ENCODE measurements around the gene NKX1-2.
"Not testable (repeated sequence)": the region's sequence is repeated elsewhere in the genome, so short reads cannot be mapped to it uniquely, and the experiment has no call there.

Gene NKX1-2

DNA sequence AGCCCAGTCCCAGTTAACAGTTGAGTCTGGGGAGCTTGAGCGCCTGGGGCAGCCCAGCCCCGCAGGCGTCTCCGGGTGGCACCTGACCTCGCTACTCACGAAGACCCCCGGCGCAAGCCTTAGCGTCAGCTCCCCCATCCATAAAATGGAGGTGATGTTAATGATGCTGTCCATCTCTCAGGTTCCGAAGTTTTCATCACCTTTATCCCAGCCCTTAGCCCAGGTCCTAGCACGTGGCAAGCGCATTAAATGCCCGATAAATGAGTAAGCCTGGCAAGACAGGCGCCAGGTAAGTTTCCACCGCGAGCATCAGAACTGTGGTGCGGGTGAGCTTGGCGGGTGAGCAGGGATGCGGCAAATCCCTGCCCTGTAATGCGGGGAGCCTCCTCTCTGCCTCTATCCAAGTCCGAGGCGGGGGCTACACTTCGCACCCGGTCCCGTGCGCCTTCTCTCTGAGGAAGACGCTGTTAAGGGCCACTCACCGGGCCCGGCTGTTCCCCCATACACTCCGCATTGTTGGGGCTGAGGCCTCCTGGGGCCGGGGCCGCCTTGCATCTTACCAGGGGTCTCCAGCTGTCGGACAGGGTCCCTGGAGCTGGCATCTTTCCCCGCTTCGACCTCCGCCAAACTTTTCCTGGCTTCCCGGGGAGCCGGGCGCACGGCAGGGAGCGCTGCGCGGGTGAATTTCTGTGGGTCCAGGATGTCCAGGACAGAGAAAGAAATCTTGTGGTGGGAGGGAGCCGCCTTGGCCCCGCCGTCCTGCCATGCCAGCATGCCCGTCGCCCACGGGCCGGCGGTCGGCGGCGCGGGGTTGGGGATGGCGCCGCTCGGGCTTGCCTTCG lies 444 bp downstream of the NKX1-2 start:
- DNase-seq: no peak

DNA sequence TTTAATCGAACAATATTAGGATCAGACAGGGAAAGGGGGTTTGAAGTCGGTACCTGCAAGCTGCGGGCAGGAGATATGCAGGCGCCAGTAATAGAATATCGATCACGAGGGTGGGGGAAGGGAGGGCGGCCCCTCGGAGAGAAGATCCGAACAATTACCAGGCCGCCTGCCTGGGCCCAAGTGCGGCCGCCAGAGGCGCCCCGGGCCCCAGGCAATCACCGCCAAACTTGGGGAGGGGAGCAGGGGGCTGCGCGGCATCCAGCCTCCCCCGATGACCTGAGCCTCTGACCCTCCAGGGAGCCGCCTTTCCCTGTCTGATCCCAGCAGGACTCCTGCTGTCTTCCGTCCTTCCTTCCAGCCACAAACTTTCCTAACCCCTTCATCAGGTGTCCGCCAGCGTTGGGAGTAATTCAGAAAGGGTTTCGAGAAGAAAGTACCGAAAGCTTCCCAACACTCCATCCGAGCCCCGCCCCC lies 1.1 kb downstream of the NKX1-2 start:
- DNase-seq: no peak

DNA sequence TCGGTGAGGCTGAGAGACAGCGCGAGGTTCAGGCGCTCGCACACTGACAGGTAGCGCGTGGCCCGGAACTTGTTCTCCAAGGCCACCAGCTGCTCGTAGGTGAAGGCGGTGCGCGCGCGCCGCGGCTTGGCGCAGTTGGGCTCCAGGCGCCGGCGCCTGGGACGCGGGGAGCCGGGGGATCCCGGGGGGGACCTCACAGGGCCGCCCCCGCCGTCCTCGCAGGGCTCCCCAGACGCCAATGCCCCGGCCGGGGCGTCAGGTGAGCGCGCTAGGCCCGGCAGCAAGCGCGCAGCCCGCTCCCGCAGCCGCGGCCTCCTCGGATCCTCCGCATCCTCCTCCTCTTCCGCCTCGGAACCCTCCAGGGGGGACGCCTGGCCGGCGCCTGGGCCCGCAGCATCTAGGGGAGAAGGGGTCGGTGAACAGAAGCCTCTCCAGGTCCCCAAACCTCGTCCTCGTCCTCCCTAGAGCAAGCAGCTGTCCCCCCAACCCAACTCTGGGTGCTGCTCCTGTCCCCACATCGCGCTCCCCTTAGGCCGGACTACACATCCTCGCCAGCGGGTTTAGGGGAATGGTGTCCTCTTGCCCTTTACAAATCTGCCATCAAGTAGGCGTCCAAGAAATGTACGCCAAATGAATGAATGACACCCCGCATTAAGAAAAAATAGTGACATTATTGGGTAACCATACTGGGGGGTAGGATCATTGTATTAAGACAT lies 1.9 kb downstream of the NKX1-2 start:
- peak in 1 of 4 experiments; percentile 14 for DNase-seq

DNA sequence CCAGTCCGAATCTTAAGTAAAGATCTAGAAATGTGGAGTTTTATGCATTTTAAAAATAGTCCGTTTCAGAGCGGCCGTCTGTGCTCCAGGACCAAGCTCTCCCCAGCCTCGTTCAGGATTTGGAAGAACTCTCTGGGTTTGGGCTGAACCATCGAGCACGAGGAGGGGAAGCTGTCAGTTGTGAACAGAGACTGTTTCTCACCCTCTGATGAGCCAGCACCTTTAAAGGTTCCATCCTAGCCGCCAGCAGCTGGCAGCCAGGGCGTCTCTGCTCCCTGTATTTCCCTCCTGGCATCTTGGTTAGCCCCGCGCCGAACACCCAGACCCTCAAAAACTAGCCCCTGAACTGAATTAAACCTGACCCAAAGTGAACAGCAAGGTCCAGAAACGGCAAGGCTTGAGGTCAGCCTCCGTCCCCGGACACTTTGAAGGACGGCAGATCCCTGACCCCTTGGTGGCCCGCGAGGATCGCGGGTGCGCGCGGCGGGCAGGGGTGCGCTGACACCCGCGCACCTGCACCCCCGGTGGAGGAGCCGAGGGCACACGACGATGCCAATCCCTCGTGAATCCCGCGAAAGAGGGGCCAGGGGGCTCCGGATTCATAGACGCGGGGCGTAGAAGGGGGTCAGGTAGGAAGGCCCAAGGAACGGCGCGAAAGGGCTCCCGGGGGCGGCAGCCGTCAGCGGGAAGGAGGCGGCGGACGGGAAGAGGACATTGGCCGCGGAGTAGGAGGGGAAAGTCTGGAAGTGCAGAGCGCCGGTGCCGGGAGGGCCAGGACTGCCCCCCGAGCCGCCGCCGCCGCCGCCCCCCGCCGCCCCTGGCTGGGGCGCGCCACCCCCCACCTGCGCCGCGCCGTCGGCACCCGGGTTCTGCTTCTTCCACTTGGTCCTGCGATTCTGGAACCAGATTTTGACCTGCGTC lies 2.7 kb downstream of the NKX1-2 start:
- DNase-seq: no peak

DNA sequence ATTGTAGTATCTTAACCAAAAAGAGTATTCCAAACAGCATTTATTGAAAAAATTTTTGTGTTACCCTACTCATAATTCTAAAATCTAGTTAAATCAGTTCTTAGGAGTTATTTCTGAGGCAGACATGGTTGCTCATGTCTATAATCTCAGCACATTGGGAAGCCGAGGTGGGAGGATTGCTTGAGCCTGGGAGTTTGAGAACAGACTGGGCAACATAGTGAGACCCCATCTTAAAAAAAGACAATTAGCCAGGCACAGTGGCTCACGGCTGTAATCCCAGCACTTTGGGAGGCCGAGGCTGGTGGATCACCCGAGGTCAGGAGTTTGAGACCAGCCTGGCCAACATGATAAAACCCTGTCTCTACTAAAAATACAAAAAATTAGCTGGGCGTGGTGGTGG lies 8.1 kb downstream of the NKX1-2 start:
- not testable (repeated sequence) for DNase-seq

DNA sequence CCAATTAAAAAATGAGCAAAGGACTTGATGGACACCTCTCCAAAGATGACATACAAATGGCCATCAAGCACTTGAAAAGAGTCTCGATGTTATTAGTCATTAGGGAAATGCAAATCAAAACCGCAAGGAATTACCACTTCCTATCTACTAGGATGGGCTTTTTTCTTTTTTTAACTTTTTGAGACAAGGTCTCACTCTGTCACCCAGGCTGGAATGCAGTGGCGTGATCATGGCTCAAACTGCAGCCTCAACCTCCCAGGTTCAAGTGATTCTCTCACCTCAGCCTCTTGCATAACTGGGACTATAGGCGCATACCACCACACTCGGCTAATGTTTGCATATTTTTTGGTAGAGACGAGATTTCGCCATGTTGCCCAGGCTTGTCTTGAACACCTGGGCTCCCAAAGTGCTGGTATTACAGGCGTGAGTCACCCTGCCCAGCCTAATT lies 13.6 kb downstream of the NKX1-2 start:
- peak in 2 of 4 experiments; percentile 31 to 35 for DNase-seq

DNA sequence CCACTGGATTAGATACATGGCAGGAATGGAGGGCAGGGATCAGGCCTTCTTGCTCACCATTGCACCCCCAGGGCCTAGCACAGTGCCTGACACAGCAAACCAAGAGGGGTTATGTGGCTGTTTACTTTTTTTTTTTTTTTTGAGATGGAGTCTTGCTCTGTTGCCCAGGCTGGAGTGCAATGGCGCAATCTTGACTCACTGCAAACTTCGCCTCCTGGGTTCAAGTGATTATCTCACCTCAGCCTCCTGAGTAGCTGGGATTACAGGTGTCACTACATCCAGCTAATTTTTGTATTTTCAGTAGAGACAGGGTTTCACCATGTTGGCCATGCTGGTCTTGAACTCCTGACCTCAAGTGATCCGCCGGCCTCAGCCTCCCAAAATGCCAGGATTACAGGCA lies 14.2 kb downstream of the NKX1-2 start:
- DNase-seq: not testable (repeated sequence)

DNA sequence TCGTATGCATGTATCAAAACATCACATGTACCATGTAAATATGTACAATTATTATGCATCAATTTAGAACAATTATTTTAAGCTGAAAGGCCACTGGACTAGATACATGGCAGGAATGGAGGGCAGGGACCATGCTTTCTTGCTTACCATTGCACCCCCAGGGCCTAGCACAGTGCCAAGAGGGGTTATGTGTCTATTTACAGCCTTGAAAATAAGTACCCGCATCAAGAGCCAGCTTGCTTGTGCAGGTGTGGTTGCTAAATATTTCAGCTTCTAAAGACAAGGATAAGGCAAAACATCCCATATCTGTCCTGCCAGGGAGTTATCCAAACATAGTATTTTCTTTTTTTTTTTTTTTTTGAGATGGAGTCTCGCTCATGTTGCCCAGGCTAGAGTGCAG lies 16.4 kb downstream of the NKX1-2 start:
- DNase-seq: no peak

DNA sequence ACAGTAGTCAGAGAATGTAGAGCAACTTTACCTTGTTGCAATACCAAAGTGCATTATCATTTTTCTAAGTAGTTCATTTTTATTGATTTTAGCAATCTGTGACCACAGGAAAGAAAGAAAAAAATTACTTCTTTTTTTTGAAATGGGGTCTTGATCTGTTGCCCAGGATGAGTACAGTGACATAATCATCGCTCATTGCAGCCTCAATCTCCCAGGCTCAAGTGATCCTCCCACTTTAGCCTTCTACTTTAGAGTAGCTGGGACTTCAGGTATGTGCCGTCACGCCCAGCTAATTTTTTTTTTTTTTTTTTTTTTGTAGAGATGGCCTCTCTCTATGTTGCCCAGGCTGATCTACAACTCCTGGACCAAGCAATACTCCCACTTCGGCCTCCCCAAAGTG lies 19.8 kb downstream of the NKX1-2 start:
- no peak for DNase-seq

DNA sequence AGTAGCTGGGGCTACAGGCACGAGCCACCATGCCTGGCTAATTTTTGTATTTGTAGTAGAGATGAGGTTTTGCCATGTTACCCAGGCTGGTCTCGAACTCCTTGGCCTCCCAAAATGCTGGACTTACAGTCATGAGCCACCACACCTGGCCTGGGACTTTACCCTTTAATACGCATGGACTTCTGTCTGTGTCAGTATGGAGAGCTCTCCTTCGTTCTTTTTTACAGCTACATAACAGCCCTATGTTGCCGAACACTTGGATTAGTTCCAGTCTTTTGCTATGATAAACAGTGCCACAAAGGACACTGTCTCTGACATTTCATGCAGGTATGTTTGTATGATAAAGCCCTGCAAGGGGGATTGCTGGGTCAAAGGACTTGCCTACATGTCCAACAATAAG lies 20.3 kb downstream of the NKX1-2 start:
- no peak for DNase-seq

DNA sequence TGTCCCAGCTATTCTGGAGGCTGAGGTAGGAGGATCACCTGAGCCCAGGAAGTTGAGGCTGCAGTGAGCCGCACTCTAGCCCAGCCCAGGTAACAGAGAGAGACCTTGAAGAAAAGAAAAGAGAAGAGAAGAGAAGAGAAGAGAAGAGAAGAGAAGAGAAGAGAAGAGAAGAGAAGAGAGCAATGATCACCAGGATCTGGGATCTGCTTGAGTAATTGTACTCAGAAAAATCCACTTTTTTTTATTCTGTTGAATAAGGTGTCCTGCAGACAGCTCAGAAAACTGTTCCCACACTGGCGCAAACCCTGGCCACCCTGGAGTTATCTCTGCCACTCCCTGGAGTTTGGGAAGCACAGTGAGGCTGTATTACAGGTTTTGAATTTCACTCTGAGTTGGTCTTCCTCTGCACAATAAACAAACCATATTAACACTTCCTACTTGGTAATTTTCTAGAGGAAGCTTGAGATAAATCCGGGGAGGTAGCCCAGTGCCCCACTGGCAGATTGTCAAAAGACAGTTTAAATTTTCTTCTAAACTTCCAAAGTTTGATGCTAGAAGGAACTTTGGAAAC lies 21.5 kb downstream of the NKX1-2 start:
- no peak for DNase-seq

DNA sequence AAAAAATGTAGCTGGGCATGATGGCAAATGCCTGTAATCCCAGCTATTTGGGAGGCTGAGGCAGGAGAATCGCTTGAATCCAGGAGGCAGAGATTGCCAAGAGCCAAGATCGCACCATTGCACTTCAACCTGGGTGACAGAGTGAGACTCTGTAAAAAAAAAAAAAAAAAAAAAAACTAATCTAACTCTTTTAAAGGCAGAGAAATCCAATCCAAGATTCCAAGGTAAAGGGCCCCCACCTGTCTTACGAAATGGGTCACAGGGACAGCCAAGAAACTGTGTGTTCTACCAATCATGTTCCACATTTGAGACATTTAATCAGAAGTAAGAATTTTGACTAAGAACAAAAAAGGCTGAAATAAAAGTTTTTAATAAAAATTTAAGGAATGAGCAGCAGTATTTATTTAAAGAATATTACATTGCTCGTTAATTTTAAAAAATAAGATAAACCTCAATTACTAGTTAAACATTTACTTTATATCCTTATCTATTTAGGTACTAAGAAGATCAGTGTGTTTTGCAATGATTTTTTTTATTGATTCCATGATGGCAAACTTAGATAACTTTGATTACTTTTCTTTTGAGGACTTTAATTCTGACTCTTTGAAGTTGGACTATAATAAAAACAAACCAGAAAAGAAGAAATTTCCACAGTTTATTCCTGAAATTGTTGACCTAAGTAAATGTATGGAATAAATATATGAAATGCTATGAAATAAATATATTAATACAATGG lies 24.4 kb downstream of the NKX1-2 start:
- DNase-seq: no peak

DNA sequence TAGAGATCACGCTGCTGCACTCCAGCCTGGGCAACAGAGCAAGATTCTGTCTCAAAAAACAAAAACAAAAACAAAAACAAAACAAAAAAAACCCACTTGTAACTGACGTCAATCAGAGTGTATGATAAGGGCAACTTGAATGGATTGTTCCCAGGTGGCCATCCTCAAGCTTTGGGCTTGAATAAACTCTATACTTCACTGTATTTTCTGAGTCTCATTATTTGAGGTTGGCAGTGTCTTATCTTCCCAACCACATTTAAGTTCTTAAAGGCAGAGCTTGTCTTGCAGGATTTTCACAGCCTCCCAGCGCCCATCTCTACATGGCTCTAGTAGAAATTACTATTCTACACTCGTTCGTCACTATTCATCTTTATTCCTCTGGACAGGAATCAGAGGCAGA lies 26.0 kb downstream of the NKX1-2 start:
- no peak for DNase-seq

DNA sequence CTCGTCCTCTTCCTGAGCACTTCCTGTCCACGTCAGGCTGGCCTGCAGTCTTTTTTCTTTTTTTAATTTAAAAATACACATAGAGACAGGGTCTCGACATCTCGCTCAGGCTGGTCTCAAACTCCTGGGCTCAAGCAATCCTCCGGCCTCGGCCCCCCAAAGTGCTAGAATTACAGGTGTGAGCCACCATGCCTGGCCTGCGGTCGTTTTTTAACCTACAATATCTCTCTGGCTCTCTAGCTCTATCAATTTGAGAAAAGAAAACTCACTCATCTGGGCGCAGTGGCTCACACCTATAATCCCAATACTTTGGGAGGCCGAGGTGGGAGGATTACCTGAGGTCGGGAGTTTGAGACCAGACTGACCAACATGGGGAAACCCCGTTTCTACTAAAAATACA lies 27.1 kb downstream of the NKX1-2 start:
- DNase-seq: no peak

DNA sequence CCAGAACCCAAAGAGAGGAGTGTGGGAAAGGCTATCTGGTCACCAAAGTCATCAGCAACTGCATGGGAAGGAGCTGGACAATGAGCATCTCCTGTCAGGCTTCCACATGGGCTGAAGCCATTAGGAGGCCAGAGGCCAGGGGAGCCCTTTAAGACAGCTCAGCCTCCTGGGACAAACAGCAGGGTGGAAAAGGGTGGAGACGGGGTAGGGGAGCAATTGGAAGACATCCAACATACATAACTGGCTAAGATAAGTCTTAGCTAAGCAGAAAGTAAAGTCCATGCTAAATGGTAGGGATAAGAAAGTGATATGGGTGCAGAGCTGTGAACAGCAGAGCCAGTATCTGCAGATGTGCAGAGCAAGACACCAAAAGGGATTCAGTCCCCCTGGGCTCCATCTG lies 29.6 kb downstream of the NKX1-2 start:
- DNase-seq: no peak

DNA sequence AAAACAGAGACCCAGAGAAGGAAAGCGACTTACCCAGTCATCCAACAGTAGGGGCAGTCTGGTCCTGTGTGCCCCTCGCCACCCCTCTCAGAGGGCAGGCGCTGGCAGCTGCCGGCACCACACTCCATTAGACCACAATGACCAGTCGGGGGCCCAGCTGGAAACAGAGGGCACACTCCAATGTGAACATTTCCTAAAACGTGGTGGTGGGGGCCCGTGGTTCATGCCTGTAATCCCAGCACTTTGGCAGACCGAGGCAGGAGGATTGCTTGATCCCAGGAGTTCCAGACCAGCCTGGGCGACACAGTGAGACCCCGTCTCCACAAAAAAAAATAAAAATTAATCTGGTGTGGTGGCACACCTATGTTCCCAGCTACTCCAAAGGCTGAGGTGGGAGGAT lies 30.2 kb downstream of the NKX1-2 start:
- DNase-seq: no peak

DNA sequence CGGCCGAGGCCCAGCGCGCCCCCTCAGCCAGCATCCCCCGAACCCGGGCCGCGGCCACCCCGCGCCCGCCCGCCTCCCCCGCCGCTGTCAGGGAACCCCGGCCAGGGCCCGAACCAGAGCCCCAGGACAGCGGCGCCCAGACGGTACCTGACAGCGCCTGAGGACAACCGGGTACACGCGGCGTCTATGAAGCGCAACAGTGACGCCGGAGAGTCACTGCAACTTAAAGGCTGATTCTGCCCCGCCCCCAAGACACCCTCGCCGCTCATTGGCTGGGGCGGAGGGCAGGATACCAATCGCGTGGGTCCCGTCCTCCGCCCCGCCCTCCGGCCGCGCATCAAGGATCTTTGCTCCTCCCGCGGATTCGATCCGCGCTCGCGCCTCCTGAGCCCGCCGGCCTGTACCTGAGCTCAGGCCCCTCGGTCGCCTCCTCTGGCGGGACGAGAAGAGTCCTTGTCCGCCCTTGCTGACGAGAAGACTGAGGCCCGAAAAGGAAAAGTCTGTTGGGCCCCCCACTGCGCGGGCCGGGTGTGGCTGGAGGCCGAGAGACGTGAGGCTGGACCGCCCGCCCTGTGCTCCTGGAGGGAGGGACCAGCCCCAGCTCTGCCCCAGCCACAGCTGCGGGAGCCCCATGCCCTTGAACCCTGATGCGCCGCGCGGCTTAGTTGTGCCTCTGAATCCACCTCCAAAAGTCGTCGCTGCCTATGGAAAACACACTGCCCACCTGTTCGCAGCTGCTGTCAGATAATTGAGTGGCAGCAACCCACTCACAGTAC lies 30.9 kb downstream of the NKX1-2 start, which contains the start of gene OAT:
OAT (minus strand) TSS at position 198 of the 776 bp plus-strand sequence. CDS start 6,752 bp downstream, outside the sequence.
- DNase-seq: peak; percentile 96 to 98 (median 98)

DNA sequence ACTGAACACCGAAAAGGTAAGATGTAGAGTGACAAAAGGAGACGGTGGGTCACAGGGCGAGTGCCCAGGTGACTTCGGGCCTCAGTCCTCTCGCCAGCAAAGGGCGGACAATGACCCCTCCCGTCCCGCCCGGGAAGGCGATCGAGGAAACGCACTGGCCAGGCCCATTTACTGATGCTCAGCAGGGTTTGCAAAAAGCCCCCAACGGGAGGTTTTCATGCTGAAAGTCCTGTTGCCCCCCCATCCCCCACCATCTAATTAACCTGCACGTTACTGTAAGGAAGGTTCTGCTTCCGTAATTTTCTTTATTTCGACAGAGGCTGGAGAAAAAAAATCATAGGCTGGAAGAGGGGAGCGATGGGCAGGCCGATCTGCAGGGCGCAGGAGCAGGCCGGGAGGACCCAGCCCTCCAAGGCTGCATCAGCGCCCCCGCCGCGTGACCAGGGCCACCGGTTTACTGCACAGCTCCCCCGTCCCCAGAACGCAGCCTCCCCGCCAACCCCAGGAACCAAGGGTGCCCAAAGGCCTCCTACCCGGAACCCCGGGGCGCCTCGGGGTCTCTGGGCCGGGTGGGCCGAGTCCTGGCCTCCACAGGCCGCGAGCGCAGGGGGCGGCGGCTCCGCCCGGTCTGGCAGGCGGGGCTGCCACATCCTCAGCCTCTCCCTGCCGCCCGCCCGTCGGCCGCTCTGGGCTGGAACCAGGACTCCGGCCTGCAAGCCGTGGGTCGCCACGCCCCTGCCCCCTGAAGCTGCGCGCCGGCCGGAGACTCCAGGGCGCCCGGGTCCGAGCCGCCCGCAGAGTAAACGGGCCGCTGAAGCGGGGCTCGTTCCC lies 31.7 kb downstream of the NKX1-2 start:
- peak; percentile 55 to 81 (median 70) for DNase-seq

DNA sequence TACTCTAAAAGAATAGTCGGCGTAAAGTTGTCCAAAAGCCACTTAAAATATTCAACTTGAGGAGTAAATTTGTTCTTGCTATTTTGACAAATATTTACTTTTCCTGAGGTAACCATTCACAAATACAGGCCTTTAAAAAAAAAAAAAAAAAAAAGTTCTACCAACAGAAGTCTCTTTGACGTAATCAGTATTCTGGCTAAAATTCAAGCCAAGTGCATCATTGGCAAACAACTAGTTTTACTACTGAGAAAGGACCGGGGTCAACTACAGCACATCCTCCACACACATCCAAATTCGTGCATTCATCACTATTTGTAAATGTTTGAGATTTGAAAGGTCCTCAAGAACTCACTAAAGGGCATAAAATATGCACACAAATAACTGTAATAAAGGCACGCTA lies 33.1 kb downstream of the NKX1-2 start:
- no peak for DNase-seq

DNA sequence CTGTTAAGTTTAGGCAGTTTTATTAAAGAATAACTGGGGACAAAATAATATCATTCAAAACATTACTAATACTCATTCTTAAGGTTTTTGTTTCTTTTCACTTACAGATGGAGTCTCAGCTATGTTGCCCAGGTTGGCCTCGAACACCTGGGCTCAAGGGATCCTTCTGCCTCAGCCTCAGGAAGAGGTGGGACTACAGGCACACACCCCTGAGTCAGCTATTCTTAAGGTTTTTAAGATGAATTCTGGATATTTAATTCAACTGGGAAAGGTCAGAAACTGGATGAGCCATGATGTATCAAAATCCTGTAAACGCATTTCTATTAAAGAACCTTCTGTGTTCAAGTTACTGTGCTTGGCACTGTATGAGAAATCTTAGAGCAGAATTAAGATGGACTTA lies 34.6 kb downstream of the NKX1-2 start:
- DNase-seq: no peak
